ENCODE measurements around the gene MRPL54. TPM values are rescaled to one million over a fixed set of nuclear protein-coding genes. Genes with fewer than 3 reads are reported as not detected.

MRPL54 gene
- total RNA-seq, 3 donors from 2014 or later (not counting 1 experiment from before 2014, with no cell fraction given): 54.1 to 60.5 (median 55.5) TPM

GRCh38 chr19:3722443-3723109 lies 39.9 kb upstream of the MRPL54 start:
- Histone ChIP-seq H3K36me3 (ENCODE audit: control insufficient read depth, insufficient read depth, low read length) (no peaks in the 10 kb centered on the region), H3K27ac (ENCODE audit: low read length) (no peak overlapping the region), H3K27me3 (ENCODE audit: control insufficient read depth, insufficient read depth, low read length) (peaks cover 29% of the 10 kb centered on the region), H3K4me1 (ENCODE audit: control insufficient read depth, insufficient read depth, low read length) (peaks cover 19% of the 10 kb centered on the region), H3K4me3 (ENCODE audit: low read length) (no peak overlapping the region), H3K9me3 (ENCODE audit: control insufficient read depth, insufficient read depth, low read length) (no peaks in the 10 kb centered on the region)
- no peaks in the 10 kb centered on the region for H3K9me3 Mint-ChIP-seq
- TF ChIP-seq CTCF (IDR thresholded peaks at IDR 0.05): no peak
- H3K27ac Mint-ChIP-seq: no peak overlapping the region
- peaks cover 0 to 16% of the 10 kb centered on the region in 2 donors for H3K4me1 Mint-ChIP-seq
- WGBS (ENCODE audit: insufficient coverage): 12% methylated on average over 27 of the region's 30 CpGs
- intact Hi-C loops (cut with micrococcal nuclease): loop anchor here (5.0 kb wide), 1 partner anchor 100 kb away; no protein-coding TSS in a partner anchor
- ATAC-seq: no peak
- DNase-seq: no peak
- H3K4me3 Mint-ChIP-seq: peak overlapping the region; percentile 53
- H3K36me3 Mint-ChIP-seq: no peaks in the 10 kb centered on the region
- peaks cover 0 to 23% of the 10 kb centered on the region in 2 donors for H3K27me3 Mint-ChIP-seq (ENCODE audit: low read depth in 2 of 2)

- no peak overlapping the region for H3K27ac Mint-ChIP-seq
These were observed 39.4 kb upstream of the MRPL54 start for GRCh38 chr19:3723110-3723488.

GRCh38 chr19:3723883-3724282 lies 38.6 kb upstream of the MRPL54 start:
- intact Hi-C loops (cut with micrococcal nuclease): loop anchor here (5.0 kb wide), 1 partner anchor 98 kb away; no protein-coding TSS in a partner anchor
- WGBS (ENCODE audit: insufficient coverage): 78% methylated on average over 8 of the region's 8 CpGs
- ATAC-seq (no peak), DNase-seq (no peak)
- H3K9me3 Mint-ChIP-seq: no peaks in the 10 kb centered on the region
- H3K27ac ChIP-seq (ENCODE audit: low read length): no peak overlapping the region
- H3K4me1 ChIP-seq (ENCODE audit: control insufficient read depth, insufficient read depth, low read length): peaks cover 19% of the 10 kb centered on the region
- TF ChIP-seq CTCF (IDR thresholded peaks at IDR 0.05): no peak
- no peak overlapping the region for H3K4me3 Mint-ChIP-seq
- peaks cover 29% of the 10 kb centered on the region for H3K27me3 ChIP-seq (ENCODE audit: control insufficient read depth, insufficient read depth, low read length)
- H3K36me3 Mint-ChIP-seq: no peaks in the 10 kb centered on the region
- H3K4me3 ChIP-seq (ENCODE audit: low read length): no peak overlapping the region
- peaks cover 0 to 23% of the 10 kb centered on the region in 2 donors for H3K27me3 Mint-ChIP-seq (ENCODE audit: low read depth in 2 of 2)
- H3K9me3 ChIP-seq (ENCODE audit: control insufficient read depth, insufficient read depth, low read length): no peaks in the 10 kb centered on the region
- H3K4me1 Mint-ChIP-seq: peaks cover 0 to 16% of the 10 kb centered on the region in 2 donors
- H3K27ac Mint-ChIP-seq: no peak overlapping the region
- H3K36me3 ChIP-seq (ENCODE audit: control insufficient read depth, insufficient read depth, low read length): no peaks in the 10 kb centered on the region

More at GRCh38 chr19:3723110-3723488, 39.4 kb upstream of the MRPL54 start:
- DNase-seq: no peak
- 97% methylated on average over 3 of the region's 5 CpGs for WGBS (ENCODE audit: insufficient coverage)
- no peak overlapping the region for H3K27ac ChIP-seq (ENCODE audit: low read length)
- peaks cover 0 to 16% of the 10 kb centered on the region in 2 donors for H3K4me1 Mint-ChIP-seq
- H3K36me3 ChIP-seq (ENCODE audit: control insufficient read depth, insufficient read depth, low read length): no peaks in the 10 kb centered on the region
- H3K4me1 ChIP-seq (ENCODE audit: control insufficient read depth, insufficient read depth, low read length): peaks cover 19% of the 10 kb centered on the region
- peaks cover 0 to 23% of the 10 kb centered on the region in 2 donors for H3K27me3 Mint-ChIP-seq (ENCODE audit: low read depth in 2 of 2)
- H3K9me3 ChIP-seq (ENCODE audit: control insufficient read depth, insufficient read depth, low read length): no peaks in the 10 kb centered on the region
- H3K27me3 ChIP-seq (ENCODE audit: control insufficient read depth, insufficient read depth, low read length): peaks cover 29% of the 10 kb centered on the region
- intact Hi-C loops (cut with micrococcal nuclease): loop anchor here (5.0 kb wide), 1 partner anchor 99 kb away; no protein-coding TSS in a partner anchor
- H3K4me3 ChIP-seq (ENCODE audit: low read length): no peak overlapping the region
- ATAC-seq: no peak
- H3K9me3 Mint-ChIP-seq: no peaks in the 10 kb centered on the region
- H3K36me3 Mint-ChIP-seq: no peaks in the 10 kb centered on the region
- no peak overlapping the region for H3K4me3 Mint-ChIP-seq
- TF ChIP-seq CTCF (IDR thresholded peaks at IDR 0.05): no peak
